G401.6 (cell line): ENCODE data around the gene TARP.

Experiments used
- FAIRE-seq: peaks from 2 replicates; lab custom pipeline; 2012; peaks lifted over from hg19 to GRCh38; lab: Jason Lieb, UNC

The TARP gene

GRCh38 chr7:38273286-38273995, at the start of gene TARP:
TARP (minus strand) TSS chr7:38273636.
- FAIRE-seq, result no peak

- no peak for FAIRE-seq
Observed at GRCh38 chr7:38323156-38323555, 49.7 kb upstream of the TARP start.

GRCh38 chr7:38322461-38322860, 49.0 kb upstream of the TARP start:
- FAIRE-seq, result no peak

- FAIRE-seq, result no peak
Observed at GRCh38 chr7:38321967-38322366, 48.5 kb upstream of the TARP start.

GRCh38 chr7:38321515-38321944, 48.1 kb upstream of the TARP start:
- FAIRE-seq, result no peak

- no peak for FAIRE-seq
Observed at GRCh38 chr7:38321050-38321449, 47.6 kb upstream of the TARP start.

GRCh38 chr7:38319873-38320272, 46.4 kb upstream of the TARP start:
- no peak for FAIRE-seq

- peak; percentile 48 for FAIRE-seq
Observed at GRCh38 chr7:38318803-38319416, 45.5 kb upstream of the TARP start.

GRCh38 chr7:38318241-38318640, 44.8 kb upstream of the TARP start:
- FAIRE-seq, result no peak

GRCh38 chr7:38317515-38317914, 44.1 kb upstream of the TARP start:
- no peak for FAIRE-seq

- FAIRE-seq, result no peak
Observed at GRCh38 chr7:38316733-38317360, 43.4 kb upstream of the TARP start.

- no peak for FAIRE-seq
Observed at GRCh38 chr7:38315410-38315809, 42.0 kb upstream of the TARP start.

GRCh38 chr7:38312821-38313220, 39.4 kb upstream of the TARP start:
- no peak for FAIRE-seq

- no peak for FAIRE-seq
Observed at GRCh38 chr7:38311329-38311937, 38.0 kb upstream of the TARP start.

- no peak for FAIRE-seq
Observed at GRCh38 chr7:38310591-38311101, 37.2 kb upstream of the TARP start.

- no peak for FAIRE-seq
Observed at GRCh38 chr7:38309555-38309954, 36.1 kb upstream of the TARP start.

GRCh38 chr7:38308140-38308539, 34.7 kb upstream of the TARP start:
- FAIRE-seq, result no peak

- no peak for FAIRE-seq
Observed at GRCh38 chr7:38307640-38308039, 34.2 kb upstream of the TARP start.

GRCh38 chr7:38306914-38307313, 33.5 kb upstream of the TARP start:
- FAIRE-seq, result no peak

- no peak for FAIRE-seq
Observed at GRCh38 chr7:38306171-38306570, 32.7 kb upstream of the TARP start.

GRCh38 chr7:38303866-38304265, 30.4 kb upstream of the TARP start:
- no peak for FAIRE-seq

- no peak for FAIRE-seq
Observed at GRCh38 chr7:38300175-38300574, 26.7 kb upstream of the TARP start.
